Thyroid gland (tissue), 4 donors: ENCODE data around the gene KRT74. TPM values are rescaled to one million over a fixed set of nuclear protein-coding genes. Genes with fewer than 3 reads are reported as not detected.

Source experiments
- DNase-seq, 2 donors: peaks; one replicate each; pipeline ENCODE4 v3.0.0-alpha.2; 2019
- H3K27ac ChIP-seq, 3 donors: fragments of 200-600 bp; sonication (generic); 1 replicate in 2 of 3; 2 replicates in 1 of 3; pipeline ENCODE4 v1.5.1; 2016 to 2019; ENCODE audit warnings: mild to moderate bottlenecking in 1 of 3, moderate library complexity in 1 of 3
- H3K27me3 ChIP-seq: fragments of 200-600 bp; sonication (generic); one replicate; pipeline ENCODE4 v1.5.1; 2019
- H3K36me3 ChIP-seq, 2 donors: fragments of 200-600 bp; sonication (generic); one replicate each; pipeline ENCODE4 v1.5.1; 2016 to 2019
- H3K4me1 ChIP-seq, 2 donors: fragments of 200-600 bp; sonication (generic); one replicate each; pipeline ENCODE4 v1.5.1; 2017 to 2019
- H3K4me3 ChIP-seq, 3 donors: fragments of 200-600 bp; sonication (generic); replicated peaks in 1 of 3; 1 replicate in 2 of 3; 2 replicates in 1 of 3; pipeline ENCODE4 v1.5.1; 2016; ENCODE audit warnings: mild to moderate bottlenecking in 1 of 3
- H3K9me3 ChIP-seq: fragments of 200-600 bp; sonication (generic); one replicate; pipeline ENCODE4 v1.5.1; 2017
- POLR2A ChIP-seq, 2 donors: fragments of 450-650 bp; IDR thresholded peaks; one replicate each; pipeline ENCODE4 v1.6.1; 2017; ENCODE audit warnings: antibody characterized with exemption in 2 of 2, mild to moderate bottlenecking in 2 of 2, moderate library complexity in 1 of 2
- WGBS, 2 donors: methylation state at CpG; one replicate each; pipeline ENCODE4 v1.1.5; 2017; 5-methylcytosine and 5-hydroxymethylcytosine counted together
- intact Hi-C: fragments of 100-400 bp; cut with DNase I; formaldehyde crosslinking; loops from one replicate; pipeline ENCODE4 v1.15.1; 2023
- total RNA-seq, 4 donors: library from RNA; depleted of rRNA; stranded (reverse); fragments of >200 nt; gene quantifications; one replicate each; pipeline ENCODE4 v1.2.3, GENCODE V29; 2016
- TF ChIP-seq, protein P1 (sequence below), 6 experiments: fragments of 200-600 bp in 3 of 6; fragments of 450-650 bp in 3 of 6; sonication (generic) in 3 of 6; IDR thresholded peaks; one replicate each; pipeline ENCODE4 v1.5.1; 2016 to 2019; ENCODE audit warnings: antibody characterized with exemption in 6 of 6, mild to moderate bottlenecking in 2 of 6, inconsistent platforms in 1 of 6, moderate library complexity in 1 of 6

KRT74 gene
- total RNA-seq, 4 donors from 2014 or later: not detected

DNA sequence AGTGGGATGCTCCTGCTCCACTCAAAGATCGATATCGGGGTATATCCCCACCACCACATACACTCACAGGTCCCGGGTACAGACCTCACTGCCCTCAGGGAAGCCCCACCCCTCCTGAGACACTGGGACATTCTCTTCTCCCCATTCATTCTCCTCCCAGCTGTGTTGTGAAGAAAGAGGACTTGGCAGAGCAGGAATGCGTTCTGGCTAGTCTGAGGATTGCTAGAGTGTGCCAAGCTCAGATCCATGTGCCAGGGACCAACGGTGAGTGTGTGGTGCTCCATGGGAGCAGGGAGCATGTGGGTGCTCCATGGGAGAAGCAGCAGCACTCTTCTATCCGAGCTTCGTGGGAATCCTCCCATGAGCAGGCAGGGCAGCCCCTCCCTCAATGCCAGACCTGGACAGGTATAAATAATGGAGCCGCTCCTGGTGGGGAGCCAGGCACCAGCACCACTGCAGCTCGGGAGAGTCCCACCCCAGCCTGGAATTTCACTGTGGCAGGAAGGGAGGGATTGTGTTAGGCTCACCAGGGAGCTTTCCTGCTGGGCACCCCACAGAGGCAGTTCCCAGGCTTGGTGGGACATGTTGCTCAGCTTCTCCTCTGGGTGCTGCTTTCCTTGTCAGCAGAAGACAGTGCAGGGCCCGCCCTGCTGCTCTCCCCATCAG, 51.2 kb downstream of the KRT74 start:
- Histone ChIP-seq H3K9me3 (no peaks in the 10 kb centered on the region), H3K27me3 (no peaks in the 10 kb centered on the region), H3K36me3 (no peaks in the 10 kb centered on the region), H3K4me1 (peaks cover 0 to 12% of the 10 kb centered on the region in 2 donors), H3K4me3 (no peak overlapping the region), H3K27ac (no peak overlapping the region)
- no peak for TF ChIP-seq POLR2A (IDR thresholded peaks at IDR 0.05)
- TF ChIP-seq, protein P1, sequence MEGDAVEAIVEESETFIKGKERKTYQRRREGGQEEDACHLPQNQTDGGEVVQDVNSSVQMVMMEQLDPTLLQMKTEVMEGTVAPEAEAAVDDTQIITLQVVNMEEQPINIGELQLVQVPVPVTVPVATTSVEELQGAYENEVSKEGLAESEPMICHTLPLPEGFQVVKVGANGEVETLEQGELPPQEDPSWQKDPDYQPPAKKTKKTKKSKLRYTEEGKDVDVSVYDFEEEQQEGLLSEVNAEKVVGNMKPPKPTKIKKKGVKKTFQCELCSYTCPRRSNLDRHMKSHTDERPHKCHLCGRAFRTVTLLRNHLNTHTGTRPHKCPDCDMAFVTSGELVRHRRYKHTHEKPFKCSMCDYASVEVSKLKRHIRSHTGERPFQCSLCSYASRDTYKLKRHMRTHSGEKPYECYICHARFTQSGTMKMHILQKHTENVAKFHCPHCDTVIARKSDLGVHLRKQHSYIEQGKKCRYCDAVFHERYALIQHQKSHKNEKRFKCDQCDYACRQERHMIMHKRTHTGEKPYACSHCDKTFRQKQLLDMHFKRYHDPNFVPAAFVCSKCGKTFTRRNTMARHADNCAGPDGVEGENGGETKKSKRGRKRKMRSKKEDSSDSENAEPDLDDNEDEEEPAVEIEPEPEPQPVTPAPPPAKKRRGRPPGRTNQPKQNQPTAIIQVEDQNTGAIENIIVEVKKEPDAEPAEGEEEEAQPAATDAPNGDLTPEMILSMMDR (IDR thresholded peaks at IDR 0.05): no peak
- 55 to 64% methylated on average over 10 of the region's 10 CpGs for WGBS, 2 donors
- intact Hi-C loops: no loop called here
- peak; percentile 50 to 70 for DNase-seq

DNA sequence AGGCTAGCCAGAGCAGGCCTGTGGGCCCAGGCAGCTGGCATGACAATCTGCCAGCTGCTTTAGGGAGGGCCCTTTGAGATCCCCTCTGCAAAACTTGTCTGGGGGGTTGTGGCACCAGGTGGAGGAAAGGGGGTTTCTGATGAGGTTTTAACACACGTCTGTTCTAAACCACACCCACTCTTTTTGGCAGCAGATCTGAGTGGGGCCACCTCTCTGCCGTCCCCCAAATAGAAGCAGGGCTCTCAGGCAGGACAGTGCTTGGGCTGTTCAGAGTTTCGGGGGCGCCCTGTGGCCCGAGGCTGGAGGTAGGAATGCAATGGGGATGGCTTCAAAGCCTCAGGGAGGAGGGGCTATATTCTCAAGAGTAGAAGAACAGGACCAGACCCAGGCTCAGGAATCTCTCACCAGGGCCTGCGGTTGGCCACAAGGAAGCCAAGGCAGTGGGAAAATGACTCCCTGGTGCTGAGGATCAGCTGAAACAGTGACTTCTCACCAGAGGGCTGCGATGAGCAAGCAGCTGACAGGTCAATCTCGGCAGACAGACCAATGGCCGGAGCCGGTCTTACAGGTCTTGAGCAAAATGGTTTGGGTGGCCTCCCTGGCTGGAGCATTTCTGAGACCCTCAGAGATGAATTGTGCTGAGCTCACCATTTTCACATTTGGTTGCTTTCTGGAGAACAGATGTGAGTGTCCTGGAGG, 51.9 kb downstream of the KRT74 start:
- no peaks in the 10 kb centered on the region for H3K36me3 ChIP-seq
- H3K27ac ChIP-seq: no peak overlapping the region
- peaks cover 0 to 12% of the 10 kb centered on the region in 2 donors for H3K4me1 ChIP-seq
- intact Hi-C loops: no loop called here
- TF ChIP-seq, protein P1 (IDR thresholded peaks at IDR 0.05): no peak
- TF ChIP-seq POLR2A (IDR thresholded peaks at IDR 0.05): no peak
- no peak for DNase-seq
- H3K27me3 ChIP-seq: no peaks in the 10 kb centered on the region
- no peak overlapping the region for H3K4me3 ChIP-seq
- no peaks in the 10 kb centered on the region for H3K9me3 ChIP-seq
- WGBS, 2 donors: 74 to 82% methylated on average over 10 of the region's 10 CpGs

DNA sequence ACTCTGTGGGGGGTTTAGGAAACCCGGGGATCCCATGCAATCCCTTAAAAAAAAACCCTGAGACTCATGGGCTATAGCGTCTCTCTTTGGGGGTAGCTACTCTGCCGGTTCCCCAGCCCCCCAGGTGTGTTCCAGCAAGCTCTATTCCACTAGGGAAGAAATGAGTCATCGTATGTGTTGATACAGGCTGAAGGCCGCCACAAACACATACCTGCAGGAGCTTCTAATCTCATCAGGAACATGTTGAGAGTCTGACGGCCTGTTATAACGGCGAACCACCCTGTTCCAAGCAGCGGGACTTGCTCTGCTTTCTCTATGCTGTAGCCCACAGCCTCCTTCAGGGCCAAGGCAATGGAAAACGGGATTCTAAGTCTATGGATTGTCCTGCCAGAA, 52.5 kb downstream of the KRT74 start:
- H3K27ac ChIP-seq: no peak overlapping the region
- WGBS, 2 donors: 79 to 86% methylated on average over 10 of the region's 10 CpGs
- DNase-seq: no peak

DNA sequence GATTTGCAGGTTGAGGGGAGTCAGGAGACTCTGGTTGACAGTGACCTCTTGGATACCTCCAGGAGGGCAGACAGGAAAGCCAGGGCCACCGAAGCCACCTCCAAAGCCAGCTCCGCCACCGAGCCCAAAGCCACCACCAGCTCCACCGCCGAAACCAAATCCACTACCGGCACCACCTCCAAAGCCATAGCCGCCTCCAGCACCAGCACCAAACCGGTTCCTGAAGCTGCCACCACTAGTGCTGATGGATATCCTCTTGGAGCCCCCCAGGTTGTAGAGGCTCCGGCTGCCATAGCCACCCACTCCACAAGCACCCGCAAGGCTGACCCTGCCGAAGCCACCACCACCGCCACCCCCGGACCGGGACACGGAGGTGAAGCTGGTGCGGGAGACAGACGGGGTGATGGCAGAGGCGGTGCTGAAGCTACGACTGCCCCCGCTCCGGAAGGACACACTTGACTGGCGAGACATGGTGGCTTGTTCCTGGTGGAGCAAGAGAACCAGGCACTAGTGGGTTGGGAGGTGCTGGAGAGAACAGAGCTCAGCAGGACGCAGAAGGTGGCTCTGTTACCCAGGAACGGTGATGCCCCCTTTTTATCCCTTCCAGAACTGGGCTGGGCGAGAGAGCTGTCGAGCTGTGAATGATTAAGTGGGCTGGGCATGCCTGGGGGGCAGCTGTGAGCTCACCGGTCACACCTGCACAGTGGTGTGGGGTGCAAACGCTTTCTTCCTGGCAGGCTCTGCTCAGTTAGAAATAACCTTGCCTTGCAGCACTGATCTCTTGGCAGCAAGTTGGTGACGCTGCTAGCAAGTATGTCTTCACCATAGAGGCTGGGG, 53.6 kb downstream of the KRT74 start, which contains the start of gene KRT5:
TSS of gene KRT5 (minus strand) at position 569 of the 837 bp plus-strand sequence. CDS start at position 471, 98 bp downstream.
- no peaks in the 10 kb centered on the region for H3K9me3 ChIP-seq
- H3K36me3 ChIP-seq: no peaks in the 10 kb centered on the region
- H3K27me3 ChIP-seq: no peaks in the 10 kb centered on the region
- H3K27ac ChIP-seq: no peak within 1 kb of the TSS
- H3K4me3 ChIP-seq: no peak within 1 kb of the TSS
- no peak for DNase-seq
- peaks cover 0 to 12% of the 10 kb centered on the region in 2 donors for H3K4me1 ChIP-seq
- 91 to 92% methylated on average over 28 to 29 of the region's 29 CpGs for WGBS, 2 donors
- intact Hi-C loops: no loop called here
- TF ChIP-seq, protein P1 (IDR thresholded peaks at IDR 0.05): no peak

More for the DNA sequence above, 52.5 kb downstream of the KRT74 start:
- H3K9me3 ChIP-seq: no peaks in the 10 kb centered on the region
- H3K4me3 ChIP-seq: no peak overlapping the region
- TF ChIP-seq, protein P1 (IDR thresholded peaks at IDR 0.05): no peak
- no peak for TF ChIP-seq POLR2A (IDR thresholded peaks at IDR 0.05)
- intact Hi-C loops: no loop called here
- H3K36me3 ChIP-seq: no peaks in the 10 kb centered on the region
- no peaks in the 10 kb centered on the region for H3K27me3 ChIP-seq
- peaks cover 0 to 12% of the 10 kb centered on the region in 2 donors for H3K4me1 ChIP-seq
